Raji (cell line): Measurements from ENCODE around the gene ARHGEF37.

Experiments used
- POLR2A ChIP-seq: IDR thresholded peaks from 2 replicates; pipeline ENCODE4 v1.6.1; 2011; ENCODE audit warnings: low read depth, low read length, control low read depth; ENCODE audit not compliant: insufficient read depth

ARHGEF37 gene

DNA sequence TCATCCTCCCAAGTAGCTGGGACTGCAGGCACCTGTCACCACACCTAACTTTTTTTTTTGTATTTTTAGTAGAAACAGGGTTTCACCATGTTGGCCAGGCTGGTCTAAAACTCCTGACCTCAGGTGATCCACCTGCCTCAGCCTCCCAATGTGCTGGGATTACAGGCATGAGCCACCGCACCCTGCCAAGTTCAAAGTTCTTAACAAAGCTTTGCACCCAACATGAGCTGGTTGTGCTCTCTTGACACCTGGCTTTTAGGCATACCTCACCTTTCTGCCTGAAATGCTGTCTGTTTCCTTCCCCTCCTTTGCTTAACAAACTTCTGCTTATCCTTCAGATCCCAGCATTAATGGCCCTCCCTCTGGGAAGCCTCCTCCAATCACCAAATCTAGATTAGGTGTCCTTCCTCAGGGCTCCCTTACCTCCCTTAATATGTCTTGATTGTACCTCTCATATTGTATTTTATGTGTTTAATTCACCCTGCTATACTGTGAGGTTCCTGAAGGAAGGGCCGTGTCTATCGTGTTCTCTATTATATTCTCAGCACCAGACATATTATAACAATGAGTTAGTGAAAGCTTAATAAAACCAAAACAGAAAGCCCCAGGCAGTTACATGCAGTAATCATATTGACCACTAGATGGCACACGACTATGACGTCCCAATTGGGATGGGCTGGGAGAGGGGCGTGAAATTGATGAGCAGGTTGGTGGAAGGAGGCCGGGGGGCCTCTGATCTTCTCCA is 86.0 kb downstream of the ARHGEF37 start:
- TF ChIP-seq POLR2A = no peak

DNA sequence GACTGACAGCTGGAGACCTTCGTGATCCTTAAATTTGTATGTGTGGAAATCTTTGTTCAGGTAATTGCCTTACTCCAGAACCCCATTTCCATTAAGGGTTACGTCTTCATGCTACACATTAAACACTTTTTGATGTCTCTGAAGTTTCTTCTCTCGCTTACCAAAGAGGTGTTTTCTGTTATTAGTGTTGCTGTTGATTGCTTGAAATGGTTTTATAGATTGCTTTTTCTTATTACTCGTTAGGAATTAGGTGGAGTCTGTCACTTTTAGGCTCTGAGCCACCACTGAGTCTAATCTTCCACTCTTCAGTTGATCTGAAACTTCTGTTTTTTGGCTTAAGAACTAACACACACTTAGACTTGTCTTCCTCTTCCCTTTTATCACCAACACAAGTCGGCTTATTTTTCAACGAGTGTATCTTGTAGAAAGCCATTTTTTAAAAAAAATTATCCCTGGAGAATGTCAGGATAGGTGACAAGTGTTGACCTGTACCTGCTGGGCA is 86.6 kb downstream of the ARHGEF37 start:
- no peak for TF ChIP-seq POLR2A

DNA sequence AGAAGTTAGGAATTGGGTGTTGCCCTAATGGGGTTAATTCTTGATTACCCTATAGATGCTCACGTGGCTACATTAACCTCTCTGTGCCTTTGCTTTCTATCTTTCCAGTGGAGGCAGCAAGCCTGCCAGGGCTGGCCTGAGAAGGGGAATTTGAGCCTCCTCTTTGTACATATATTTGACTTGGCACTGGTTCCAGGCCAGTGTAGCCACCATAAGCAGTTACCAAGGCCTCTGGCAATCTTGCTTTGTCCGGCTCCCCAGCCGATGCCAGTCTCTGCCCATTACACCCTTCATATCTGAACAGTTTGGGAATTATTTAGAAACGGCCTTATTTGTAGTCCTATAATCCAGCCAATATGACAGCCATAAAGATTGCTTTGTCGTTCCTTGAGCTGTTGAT is 90.2 kb downstream of the ARHGEF37 start:
- no peak for TF ChIP-seq POLR2A

DNA sequence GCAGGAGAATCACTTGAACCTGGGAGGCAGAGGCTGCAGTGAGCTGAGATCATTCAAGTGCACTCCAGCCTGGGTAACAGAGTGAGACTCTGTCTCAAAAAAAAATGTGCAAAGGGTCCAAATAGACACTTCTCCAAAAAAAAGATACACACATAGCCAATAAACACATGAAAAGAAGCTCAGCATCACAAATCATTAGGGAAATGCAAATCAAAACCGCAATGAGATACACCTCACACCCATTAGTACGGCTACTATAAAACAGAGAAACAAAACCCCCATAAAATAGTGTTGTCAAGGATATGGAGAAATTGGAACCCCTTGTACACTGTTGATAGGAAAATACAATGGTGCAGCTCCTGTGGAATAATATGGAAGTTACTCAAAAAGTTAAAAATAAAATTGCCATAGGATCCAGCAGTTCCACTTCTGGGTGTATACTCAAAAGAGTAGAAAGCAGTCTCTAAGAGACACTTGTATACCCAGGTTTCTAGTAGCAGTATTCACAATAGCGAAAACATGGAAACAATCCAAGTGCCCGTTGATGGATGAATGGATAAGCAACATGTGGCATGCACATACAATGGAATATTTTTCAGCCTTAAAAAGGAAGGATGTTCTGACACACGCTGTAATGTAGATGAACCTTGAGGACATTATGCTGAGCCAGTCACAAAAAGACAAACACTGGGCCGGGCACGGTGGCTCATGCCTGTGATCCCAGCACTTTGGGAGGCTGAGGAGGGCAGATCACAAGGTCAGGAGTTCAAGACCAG is 91.6 kb downstream of the ARHGEF37 start:
- no peak for TF ChIP-seq POLR2A

DNA sequence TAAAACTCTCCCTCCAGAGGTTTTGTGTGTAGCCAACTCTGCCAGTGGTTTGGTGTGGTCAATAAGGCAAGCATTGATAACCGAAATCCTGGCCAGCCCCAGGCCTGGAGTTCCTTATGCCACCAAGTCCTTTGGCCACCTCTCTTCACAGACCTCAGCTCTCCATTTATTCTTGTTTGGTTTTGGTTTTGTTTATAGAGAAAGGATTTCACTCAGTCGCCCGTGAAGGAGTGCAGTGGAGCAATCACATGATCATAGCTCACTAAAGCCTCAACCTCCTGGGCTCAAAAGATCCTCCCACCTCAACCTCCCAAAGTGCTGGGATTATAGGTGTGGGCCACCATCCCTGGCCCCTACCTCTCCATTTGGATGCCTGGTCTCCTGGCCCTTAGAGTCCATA is 93.4 kb downstream of the ARHGEF37 start:
- no peak for TF ChIP-seq POLR2A

- no peak for TF ChIP-seq POLR2A
Observed at GRCh38 chr5:149675610-149676201, 94.4 kb downstream of the ARHGEF37 start.

DNA sequence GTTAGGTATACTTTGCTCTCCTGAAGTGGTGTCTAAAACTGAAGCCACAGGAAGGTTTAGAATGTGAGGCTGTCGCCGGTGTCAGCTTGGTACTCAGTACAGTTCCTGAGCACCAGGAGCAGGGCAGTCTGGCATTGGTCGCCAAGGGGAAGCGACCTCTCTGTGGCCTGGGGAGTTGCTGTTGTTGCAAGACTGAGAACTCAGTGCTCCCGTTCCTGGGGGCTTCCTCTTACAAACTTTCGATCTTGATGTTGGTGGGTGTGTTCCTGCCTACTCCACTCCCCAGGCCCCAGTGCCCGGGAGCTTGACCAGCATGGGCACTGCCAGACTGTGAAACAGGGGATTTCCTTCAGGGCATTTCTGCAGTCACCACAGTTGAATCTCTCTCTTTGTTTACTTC is 96.4 kb downstream of the ARHGEF37 start:
- no peak for TF ChIP-seq POLR2A

GRCh38 chr5:149679876-149680809 is 98.8 kb downstream of the ARHGEF37 start:
- TF ChIP-seq POLR2A = no peak

GRCh38 chr5:149680810-149681221 is 99.5 kb downstream of the ARHGEF37 start:
- TF ChIP-seq POLR2A = no peak

- TF ChIP-seq POLR2A = no peak
Observed at GRCh38 chr5:149681252-149681651, 100.0 kb downstream of the ARHGEF37 start.

- no peak for TF ChIP-seq POLR2A
Observed at GRCh38 chr5:149681922-149682321, 100.6 kb downstream of the ARHGEF37 start.

DNA sequence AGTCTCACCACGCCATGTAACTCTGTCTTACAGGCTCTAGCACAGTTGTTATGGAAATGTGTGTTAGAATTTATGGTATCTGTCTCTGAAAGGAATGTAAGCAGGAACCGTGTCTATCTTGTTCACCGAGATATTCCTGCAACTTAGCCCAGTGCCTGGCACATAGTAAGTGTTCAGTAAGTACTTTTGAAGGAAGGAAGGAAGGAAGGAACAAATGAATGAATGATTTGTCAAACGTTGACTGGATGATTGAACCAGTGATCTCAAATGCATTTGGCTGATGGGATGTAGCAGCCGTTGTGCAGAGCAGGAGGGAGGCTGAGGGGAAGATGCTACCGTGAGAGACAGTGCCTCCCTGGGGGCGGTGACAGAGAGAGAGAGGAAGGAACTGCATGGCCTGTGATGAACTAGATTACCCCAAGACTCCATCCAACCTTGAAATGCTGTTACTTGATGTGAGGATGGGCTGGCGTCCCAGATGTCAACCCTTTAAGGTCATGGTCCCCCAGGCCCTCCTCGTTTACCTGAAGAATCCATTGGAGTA is 101.3 kb downstream of the ARHGEF37 start:
- TF ChIP-seq POLR2A = no peak

DNA sequence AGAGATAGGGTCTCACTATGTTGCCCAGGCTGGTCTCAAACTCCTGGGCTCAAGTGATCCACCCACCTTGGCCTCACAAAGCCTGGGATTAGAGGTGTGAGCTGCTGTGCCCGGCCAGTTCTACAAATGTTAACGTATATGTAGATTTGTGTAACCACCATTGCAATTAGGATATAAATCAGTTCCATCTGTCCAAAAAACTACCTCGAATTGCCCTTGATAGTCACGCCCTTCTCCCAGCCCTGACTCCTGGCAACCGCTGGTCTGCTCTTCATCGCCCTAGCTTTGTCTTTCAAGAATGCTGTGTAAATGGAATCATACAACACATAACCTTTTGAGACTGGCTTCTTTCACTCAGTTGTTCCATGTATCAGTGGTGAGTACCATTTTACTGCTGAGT is 102.7 kb downstream of the ARHGEF37 start:
- TF ChIP-seq POLR2A = no peak

DNA sequence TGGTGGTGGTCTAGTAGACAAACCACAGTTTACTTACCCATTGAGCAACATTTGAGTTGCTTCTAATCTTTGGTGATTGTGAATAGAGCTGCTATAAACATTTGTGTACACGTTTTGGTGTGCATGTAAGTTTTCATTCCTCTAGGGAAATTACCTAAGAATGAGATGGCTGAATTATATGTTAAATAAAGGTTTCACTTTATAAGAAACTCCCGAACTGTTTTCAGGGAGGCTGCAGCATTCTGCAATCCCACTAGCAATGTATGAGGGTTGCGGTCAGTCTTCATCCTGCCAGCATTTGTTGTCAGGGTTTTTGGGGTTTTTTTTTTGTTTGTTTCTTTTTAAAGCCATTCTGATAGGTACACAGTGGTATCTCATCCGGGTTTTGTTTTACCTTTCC is 103.1 kb downstream of the ARHGEF37 start:
- no peak for TF ChIP-seq POLR2A
